GM12801 (cell line): ENCODE measurements around the gene TTK.

Source experiments
- TF ChIP-seq, protein P1 (sequence below): IDR thresholded peaks from one replicate; pipeline ENCODE4 v1.5.1; 2011; ENCODE audit warnings: control low read depth; ENCODE audit not compliant: insufficient read length; ENCODE audit errors: extremely low read depth

Gene TTK

DNA sequence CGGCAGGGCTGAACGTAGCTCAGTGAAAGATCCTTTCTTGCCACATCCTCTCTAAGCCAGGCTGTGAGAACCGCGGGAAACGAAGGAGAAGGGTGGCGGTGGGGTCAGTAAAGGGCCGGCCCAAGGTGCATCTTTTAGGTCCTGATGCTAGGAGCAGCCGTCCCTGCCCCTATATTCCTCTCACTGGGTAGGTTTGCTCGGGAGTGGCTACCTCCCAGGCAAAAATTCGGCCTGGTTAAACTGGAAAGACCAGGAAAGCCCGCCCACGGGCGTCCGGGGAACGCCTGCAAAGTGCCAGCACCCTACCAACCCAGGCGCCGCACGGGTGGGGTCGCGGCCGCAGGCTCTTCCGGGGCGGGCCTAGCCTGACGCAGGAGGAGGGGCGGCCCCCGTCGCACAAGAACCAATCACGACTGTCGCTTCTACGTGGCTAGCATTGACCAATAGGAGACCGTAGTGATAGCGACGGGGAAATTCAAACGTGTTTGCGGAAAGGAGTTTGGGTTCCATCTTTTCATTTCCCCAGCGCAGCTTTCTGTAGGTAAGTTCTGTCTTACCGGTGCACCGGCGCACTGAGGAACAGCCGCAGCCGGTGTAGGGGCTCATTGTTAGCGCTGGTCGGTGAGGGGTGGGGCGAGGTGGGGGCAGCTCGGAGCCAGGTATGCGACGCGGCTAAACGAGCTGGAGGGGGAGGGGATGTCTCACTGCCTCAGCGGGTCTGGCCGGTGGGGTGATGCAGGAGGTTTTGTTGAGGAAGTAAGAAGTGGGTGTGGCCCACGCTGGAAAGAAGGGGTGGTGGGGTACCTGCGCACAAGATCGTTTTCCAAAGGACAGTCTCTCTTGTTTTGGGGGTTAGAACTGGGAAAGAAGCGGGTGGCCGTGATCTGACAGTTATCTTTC is at the start of gene TTK:
Gene TTK (plus strand): TSS at position 477 of the 900 bp plus-strand sequence. CDS start 1,195 bp downstream, outside the sequence.
- TF ChIP-seq, protein P1, sequence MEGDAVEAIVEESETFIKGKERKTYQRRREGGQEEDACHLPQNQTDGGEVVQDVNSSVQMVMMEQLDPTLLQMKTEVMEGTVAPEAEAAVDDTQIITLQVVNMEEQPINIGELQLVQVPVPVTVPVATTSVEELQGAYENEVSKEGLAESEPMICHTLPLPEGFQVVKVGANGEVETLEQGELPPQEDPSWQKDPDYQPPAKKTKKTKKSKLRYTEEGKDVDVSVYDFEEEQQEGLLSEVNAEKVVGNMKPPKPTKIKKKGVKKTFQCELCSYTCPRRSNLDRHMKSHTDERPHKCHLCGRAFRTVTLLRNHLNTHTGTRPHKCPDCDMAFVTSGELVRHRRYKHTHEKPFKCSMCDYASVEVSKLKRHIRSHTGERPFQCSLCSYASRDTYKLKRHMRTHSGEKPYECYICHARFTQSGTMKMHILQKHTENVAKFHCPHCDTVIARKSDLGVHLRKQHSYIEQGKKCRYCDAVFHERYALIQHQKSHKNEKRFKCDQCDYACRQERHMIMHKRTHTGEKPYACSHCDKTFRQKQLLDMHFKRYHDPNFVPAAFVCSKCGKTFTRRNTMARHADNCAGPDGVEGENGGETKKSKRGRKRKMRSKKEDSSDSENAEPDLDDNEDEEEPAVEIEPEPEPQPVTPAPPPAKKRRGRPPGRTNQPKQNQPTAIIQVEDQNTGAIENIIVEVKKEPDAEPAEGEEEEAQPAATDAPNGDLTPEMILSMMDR = no peak

DNA sequence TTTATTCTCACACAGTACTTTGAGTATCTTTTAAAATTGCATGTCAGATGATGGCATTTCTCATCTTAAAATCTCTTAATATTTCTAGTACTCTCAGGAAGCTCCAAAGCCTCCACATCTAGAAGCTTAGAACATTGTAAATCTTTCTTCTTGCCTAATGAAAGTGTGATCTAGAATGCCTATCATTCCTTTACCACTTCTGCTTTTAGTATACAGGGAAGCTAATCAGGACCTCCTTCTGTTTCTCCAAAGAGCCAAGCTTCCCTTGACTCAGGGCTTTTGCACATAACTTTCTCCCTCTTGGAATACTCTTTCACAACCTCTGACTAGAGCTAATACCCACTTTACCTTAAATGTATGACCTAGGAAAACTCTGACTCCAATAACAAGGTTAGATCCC is 49.6 kb upstream of the TTK start:
- TF ChIP-seq, protein P1 = no peak

DNA sequence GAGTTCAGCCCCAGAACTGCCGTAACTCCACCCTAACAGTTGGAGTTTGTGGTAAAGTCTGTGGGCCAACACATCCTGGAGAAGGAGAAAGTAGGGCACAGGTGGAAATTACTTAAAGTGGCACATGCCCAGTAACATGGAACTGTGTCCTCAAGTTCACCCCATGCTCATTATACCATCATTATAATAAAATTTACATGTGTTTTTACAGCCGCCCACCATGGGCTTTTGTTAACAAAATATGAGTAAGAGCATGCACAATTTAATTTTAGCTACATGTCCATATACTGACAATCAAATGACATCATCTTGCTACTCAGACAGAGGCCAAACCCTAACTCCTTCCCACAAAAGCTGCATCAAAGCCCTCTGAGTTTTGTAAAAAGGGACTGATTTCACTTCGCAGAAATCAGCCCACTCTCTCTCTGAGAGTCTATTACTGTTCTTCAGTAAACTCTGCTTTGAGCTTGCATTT is 39.8 kb upstream of the TTK start:
- TF ChIP-seq, protein P1 = no peak

DNA sequence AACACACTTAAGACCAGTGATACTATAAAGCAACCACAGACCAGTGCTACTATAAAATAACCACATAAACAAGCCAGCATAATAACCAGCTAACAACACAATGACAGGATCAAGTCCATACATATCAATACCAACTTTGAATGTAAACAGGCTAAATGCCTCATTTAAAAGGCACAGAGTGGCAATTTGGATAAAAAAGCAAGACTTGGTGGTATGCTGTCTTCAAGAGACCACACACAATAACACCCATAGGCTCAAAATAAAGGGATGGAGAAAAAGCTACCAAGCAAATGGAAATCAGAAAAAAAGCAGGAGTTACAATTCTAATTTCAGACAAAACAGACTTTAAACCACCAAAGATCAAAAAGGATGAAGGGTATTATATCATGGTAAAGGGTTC is 37.3 kb upstream of the TTK start:
- TF ChIP-seq, protein P1 = no peak

DNA sequence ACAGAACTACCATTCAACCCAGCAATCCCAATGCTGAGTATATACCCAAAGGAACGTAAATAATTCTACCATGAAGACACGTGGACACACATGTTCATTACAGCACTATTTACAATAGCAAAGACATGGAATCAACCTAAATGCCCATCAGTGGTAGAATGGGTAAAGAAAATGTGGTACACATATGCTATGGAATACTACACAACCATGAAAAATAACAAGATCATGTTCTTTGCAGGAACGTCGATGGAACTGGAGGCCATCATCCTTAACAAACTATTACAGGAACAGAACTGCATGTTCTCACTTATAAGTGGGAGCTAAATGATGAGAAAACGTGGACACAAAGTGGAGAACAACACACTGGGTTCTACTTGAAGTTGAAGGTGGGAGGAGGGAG is 34.7 kb upstream of the TTK start:
- TF ChIP-seq, protein P1 = no peak

DNA sequence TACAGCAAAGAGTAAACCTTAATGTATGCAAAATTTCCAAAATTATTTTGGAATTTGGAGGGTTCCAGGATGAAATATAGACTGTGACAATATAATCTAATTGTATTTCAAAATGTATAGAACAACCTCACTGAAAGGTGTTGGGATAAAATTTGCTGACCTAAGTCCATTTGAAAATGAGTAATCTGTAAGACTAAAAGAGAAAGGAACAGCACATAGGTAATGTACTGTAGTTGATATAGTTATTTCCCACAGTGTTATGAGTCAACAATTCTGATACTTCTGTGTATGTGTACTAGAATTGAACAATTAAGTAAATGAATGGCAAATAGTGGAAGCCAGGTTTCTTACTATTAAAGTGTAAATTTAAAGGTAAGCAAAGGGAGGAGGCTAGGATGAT is 33.3 kb upstream of the TTK start:
- TF ChIP-seq, protein P1 = no peak

DNA sequence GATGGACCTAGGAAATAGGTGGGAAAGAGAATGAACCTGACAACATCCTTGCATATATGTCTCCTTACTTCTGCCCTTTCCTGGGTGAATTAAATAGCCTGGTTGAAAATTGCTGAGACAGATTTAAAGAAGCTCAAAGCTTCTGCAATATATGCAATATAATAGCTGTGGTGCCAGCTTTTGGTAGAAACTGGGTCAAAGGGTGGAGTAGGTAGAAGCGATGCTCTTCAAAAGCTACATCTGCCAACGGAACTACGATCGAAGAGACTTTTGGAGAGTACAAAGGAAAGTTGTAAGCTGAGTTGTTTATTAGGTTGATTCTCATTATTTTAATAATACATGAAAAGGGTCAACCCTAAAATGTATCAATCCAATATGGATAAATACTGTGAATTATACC is 22.8 kb upstream of the TTK start:
- TF ChIP-seq, protein P1 = no peak
